ENCODE results near the gene SYNJ2. TPM values are rescaled to one million over a fixed set of nuclear protein-coding genes. Genes with fewer than 3 reads are reported as not detected.

SYNJ2 gene
- total and polyA plus RNA-seq, 2 of the 4 experiments (the other 2 are of a cell fraction) = 40.8 to 45.2 TPM

GRCh38 chr6:157983406-157984119 is 1.9 kb downstream of the SYNJ2 start:
- Histone ChIP-seq H4K5ac (ENCODE audit: low read depth, low read length) (no peak overlapping the region), H4K8ac (ENCODE audit: low read depth in 2 of 2, low read length in 2 of 2) (peak overlapping the region in 1 of 2 experiments; percentile 41; a peak in 1 of 4 replicates), H2AK9ac (replicated peaks; ENCODE audit: low read depth, low read length, poor library complexity) (no peak overlapping the region), H3K79me1 (ENCODE audit: low read depth in 1 of 2, low read length in 2 of 2) (peaks cover 10 to 38% of the 10 kb centered on the region in 2 experiments), H3K27ac (ENCODE audit: insufficient read depth, low read length) (peak overlapping the region; percentile 53; the same call in 1 of the 2 replicates), H3K4me3 (ENCODE audit: insufficient read depth, low read depth, low read length) (peak overlapping the region; percentile 73; the same call in 1 of the 2 replicates), H3K18ac (ENCODE audit: low read depth, low read length) (peak overlapping the region; percentile 19; the same call in 1 of the 2 replicates), H3K36me3 (ENCODE audit: control insufficient read depth, insufficient read depth, low read length) (peaks cover 3% of the 10 kb centered on the region; the same call in 1 of the 2 replicates), H2BK5ac (ENCODE audit: low read depth, low read length, poor library complexity, severe bottlenecking) (peak overlapping the region; percentile 1), H3K14ac (replicated peaks; ENCODE audit: low read depth, low read length) (peak overlapping the region; percentile 88), H3K56ac (ENCODE audit: extremely low read depth, insufficient read depth, low read length) (no peak overlapping the region), H3K27me3 (ENCODE audit: control insufficient read depth, insufficient read depth, low read length) (no peaks in the 10 kb centered on the region), H3K4me2 (ENCODE audit: low read depth, low read length) (peak overlapping the region; percentile 84), H2AK5ac (ENCODE audit: low read depth, low read length) (peak overlapping the region; percentile 45; the same call in 1 of the 2 replicates), H3K9ac (ENCODE audit: low read depth, low read length) (no peak overlapping the region; the same call in 1 of the 2 replicates), H2BK15ac (ENCODE audit: low read depth, low read length) (no peak overlapping the region; the same call in 2 of the 3 replicates), H2AFZ (replicated peaks; ENCODE audit: low read length, poor library complexity) (no peak overlapping the region), H2BK20ac (ENCODE audit: low read depth, low read length) (peak overlapping the region; percentile 18; the same call in 1 of the 2 replicates), H3K4me1 (ENCODE audit: control insufficient read depth, insufficient read depth, low read length) (peaks cover 34% of the 10 kb centered on the region), H3K23ac (ENCODE audit: low read depth, low read length) (peak overlapping the region; percentile 86; the same call in 1 of the 2 replicates), H2BK120ac (ENCODE audit: low read depth, low read length) (peak overlapping the region; percentile 56; the same call in 1 of the 2 replicates), H3K4ac (ENCODE audit: low read depth, low read length) (no peak overlapping the region), H4K91ac (ENCODE audit: insufficient read depth, low read depth, low read length) (no peak overlapping the region), H3K9me1 (ENCODE audit: insufficient read depth, low read length) (peaks cover 14% of the 10 kb centered on the region), H3K9me3 (ENCODE audit: control insufficient read depth, insufficient read depth, low read length) (no peaks in the 10 kb centered on the region), H4K20me1 (ENCODE audit: insufficient read depth, low read length) (peaks cover 38% of the 10 kb centered on the region)
- peak; percentile 36 for DNase-seq
- ChIA-PET CTCF (interaction anchor here (0.5 kb wide), 1 partner anchor 10 kb away, joined by 3 read pairs; no protein-coding TSS in a partner anchor), POLR2A (ENCODE audit: unreplicated experiment) (interaction anchor here (0.7 to 1.2 kb wide), 2 partner anchors 35 to 48 kb away, joined by 3 to 4 read pairs; no protein-coding TSS in a partner anchor)
- in situ Hi-C loops (cut with MboI; ENCODE audit: low sequenced_read_pairs) (no loop called here), intact Hi-C loops (cut with micrococcal nuclease) (loop anchor here (1.0 to 5.0 kb wide), 4 partner anchors 41 to 89 kb away; no protein-coding TSS in a partner anchor), dilution Hi-C loops (cut with HindIII; ENCODE audit: low sequenced_read_pairs, unreplicated experiment) (no loop called here)
- no TSS peak for BruUV-seq (replicated peaks)
- ATAC-seq (ENCODE audit: low read depth) = no peak
- TF ChIP-seq BHLHE40 (IDR thresholded peaks at IDR 0.05; ENCODE audit: low read depth, low read length) = no peak
- TF ChIP-seq RAD21 (IDR thresholded peaks at IDR 0.05; ENCODE audit: low read length) = no peak
- no peak for TF ChIP-seq CTCF (conservative IDR thresholded peaks at IDR 0.05; ENCODE audit: low read depth, low read length)
- no peak for TF ChIP-seq MAZ (IDR thresholded peaks at IDR 0.05; ENCODE audit: borderline replicate concordance, low read depth, low read length)
- no peak for TF ChIP-seq CHD1 (IDR thresholded peaks at IDR 0.05; ENCODE audit: low read depth, low read length)
- TF ChIP-seq ELK1 (IDR thresholded peaks at IDR 0.05; ENCODE audit: borderline replicate concordance, low read depth, low read length) = no peak
- no peak for TF ChIP-seq SMC3 (IDR thresholded peaks at IDR 0.05; ENCODE audit: low read depth, low read length)
- no peak for TF ChIP-seq MAFK (IDR thresholded peaks at IDR 0.05; ENCODE audit: low read depth, low read length)
- no peak for TF ChIP-seq RCOR1 (IDR thresholded peaks at IDR 0.05; ENCODE audit: insufficient replicate concordance, low read length)
- no peak for TF ChIP-seq FOS (IDR thresholded peaks at IDR 0.05; ENCODE audit: low read depth, low read length)
- no peak for TF ChIP-seq CEBPB (IDR thresholded peaks at IDR 0.05; ENCODE audit: low read depth, low read length)
- TF ChIP-seq POLR2A (IDR thresholded peaks at IDR 0.05; ENCODE audit: low read depth, low read length) = no peak
- TF ChIP-seq RFX5 (IDR thresholded peaks at IDR 0.05; ENCODE audit: low read depth, low read length) = no peak
- TF ChIP-seq USF2 (IDR thresholded peaks at IDR 0.05; ENCODE audit: low read depth, low read length) = no peak
- WGBS, 2 experiments (ENCODE audit: extremely low coverage in 2 of 2, insufficient read length in 1 of 2) = no CpG with 5 or more reads among the region's 9 CpGs
